Measurements from ENCODE around the gene ATG2B.

GRCh38 chr14:96274122-96274521 lies 89.0 kb downstream of the ATG2B start:
- TF ChIP-seq CTCF (IDR thresholded peaks at IDR 0.05; ENCODE audit: poor library complexity) (no peak), EZH2phosphoT487 (IDR thresholded peaks at IDR 0.05; ENCODE audit: low read depth, severe bottlenecking, unreplicated experiment) (no peak)

All from hepatocyte (in vitro differentiated cells).